H1 (cell line): ENCODE results near the gene PCDH8. TPM values are rescaled to one million over a fixed set of nuclear protein-coding genes. Genes with fewer than 3 reads are reported as not detected.

ENCODE experiments used
- BRCA1 ChIP-seq: IDR thresholded peaks from 2 replicates; pipeline ENCODE4 v1.6.1; 2012; ENCODE audit warnings: low read depth, low read length, improper control_type of control experiment
- CBX8 ChIP-seq: fragments of 300-800, 300-1000 bp; sonication (generic); IDR thresholded peaks from 2 replicates; pipeline ENCODE4 v1.7.1; 2016; ENCODE audit warnings: low read depth, low read length, borderline replicate concordance
- CEBPB ChIP-seq: IDR thresholded peaks from 2 replicates; pipeline ENCODE4 v1.6.1; 2012; ENCODE audit warnings: low read depth, low read length
- CHD1 ChIP-seq: IDR thresholded peaks from 2 replicates; pipeline ENCODE4 v1.6.1; 2012; ENCODE audit warnings: low read depth, low read length, improper control_type of control experiment
- CREB1 ChIP-seq: IDR thresholded peaks from 2 replicates; pipeline ENCODE4 v1.6.1; 2012; ENCODE audit warnings: inconsistent platforms
- CTBP2 ChIP-seq: IDR thresholded peaks from 2 replicates; pipeline ENCODE4 v1.7.0; 2011; ENCODE audit warnings: borderline replicate concordance, mild to moderate bottlenecking, moderate library complexity, mixed read lengths, low read length; ENCODE audit not compliant: insufficient read depth, insufficient read length
- EZH2 ChIP-seq: fragments of 200-600 bp; sonication (generic); IDR thresholded peaks from 2 replicates; pipeline ENCODE4 v1.7.1; 2012; ENCODE audit warnings: low read depth, mild to moderate bottlenecking, moderate library complexity, low read length, inconsistent platforms; ENCODE audit not compliant: severe bottlenecking
- FOSL1 ChIP-seq: IDR thresholded peaks from 2 replicates; pipeline ENCODE4 v1.6.1; 2011; ENCODE audit warnings: mild to moderate bottlenecking, low read depth, low read length, moderate library complexity; ENCODE audit not compliant: insufficient read depth
- HDAC2 ChIP-seq, 2 experiments: fragments of 300-600 bp in 1 of 2; sonication (generic) in 1 of 2; IDR thresholded peaks; 2 replicates each; pipeline ENCODE4 v1.6.1; 2011 to 2012; ENCODE audit warnings: low read depth in 2 of 2, low read length in 2 of 2, mild to moderate bottlenecking in 2 of 2, moderate library complexity in 2 of 2, borderline replicate concordance in 1 of 2, inconsistent platforms in 1 of 2
- HDAC6 ChIP-seq: IDR thresholded peaks from one replicate; pipeline ENCODE4 v1.7.1; 2012; ENCODE audit warnings: low read depth, mild to moderate bottlenecking, inconsistent platforms, low read length, moderate library complexity
- KDM1A ChIP-seq: fragments of 200-600, 300-600 bp; sonication (generic); IDR thresholded peaks from 2 replicates; pipeline ENCODE4 v1.7.1; 2016; ENCODE audit warnings: mild to moderate bottlenecking, low read length, borderline replicate concordance
- MAFK ChIP-seq: IDR thresholded peaks from 2 replicates; pipeline ENCODE4 v1.6.1; 2012; ENCODE audit warnings: low read depth, mild to moderate bottlenecking, improper control_type of control experiment, low read length
- NRF1 ChIP-seq: IDR thresholded peaks from 2 replicates; pipeline ENCODE4 v1.6.1; 2011; ENCODE audit warnings: mild to moderate bottlenecking, low read depth, low read length, improper control_type of control experiment
- POLR2AphosphoS5 ChIP-seq: IDR thresholded peaks from 2 replicates; pipeline ENCODE4 v1.6.1; 2011; ENCODE audit warnings: low read depth, low read length
- POU5F1 ChIP-seq: IDR thresholded peaks from 2 replicates; pipeline ENCODE4 v1.6.1; 2011; ENCODE audit warnings: low read depth, mild to moderate bottlenecking, low read length, moderate library complexity
- RFX5 ChIP-seq: IDR thresholded peaks from 2 replicates; pipeline ENCODE4 v1.6.1; 2011; ENCODE audit warnings: low read depth, low read length, improper control_type of control experiment, borderline replicate concordance
- RNF2 ChIP-seq: fragments of 200-900, 300-1000 bp; sonication (generic); IDR thresholded peaks from 2 replicates; pipeline ENCODE4 v1.7.1; 2016; ENCODE audit warnings: borderline replicate concordance, low read depth, mild to moderate bottlenecking, antibody characterized with exemption, low read length; ENCODE audit not compliant: poor library complexity, severe bottlenecking; ENCODE audit errors: missing control alignments
- RXRA ChIP-seq: IDR thresholded peaks from 2 replicates; pipeline ENCODE4 v1.6.1; 2011; ENCODE audit warnings: low read depth, mild to moderate bottlenecking, low read length, moderate library complexity; ENCODE audit not compliant: insufficient read depth
- SP4 ChIP-seq: IDR thresholded peaks from 2 replicates; pipeline ENCODE4 v1.6.1; 2012; ENCODE audit warnings: low read length, inconsistent platforms
- SRF ChIP-seq: IDR thresholded peaks from 2 replicates; pipeline ENCODE4 v1.6.1; 2011; ENCODE audit warnings: mild to moderate bottlenecking, low read depth, low read length, moderate library complexity
- TAF1 ChIP-seq: IDR thresholded peaks from 2 replicates; pipeline ENCODE4 v1.6.1; 2011; ENCODE audit warnings: mild to moderate bottlenecking, low read depth, low read length
- TEAD4 ChIP-seq: IDR thresholded peaks from 2 replicates; pipeline ENCODE4 v1.6.1; 2012; ENCODE audit warnings: low read depth, low read length, inconsistent platforms, mixed read lengths
- ZNF274 ChIP-seq: IDR thresholded peaks from 2 replicates; pipeline ENCODE4 v1.7.0; 2012; ENCODE audit warnings: low read length, borderline replicate concordance; ENCODE audit errors: extremely low read depth
- polyA plus RNA-seq, 7 experiments: library from polyadenylated mRNA; depleted of rRNA in 3 of 7; stranded (reverse) in 5 of 7; unstranded in 2 of 7; fragments of >200 nt in 5 of 7; fragments of 200-250 nt in 2 of 7; gene quantifications; 1 replicate in 5 of 7; 2 replicates in 1 of 7; 4 replicates in 1 of 7; pipeline versions ENCODE4 v1.2.1 to v1.2.3, GENCODE V29; 2011 to 2013; ENCODE audit warnings: missing spikeins in 2 of 7, mixed read lengths in 2 of 7
- total RNA-seq: library from RNA; stranded (reverse); fragmentation: NEBNext Ultra II Directional; extraction: Animal tissue kit (Norgen Biotek cat#: 25700); gene quantifications from 2 replicates; pipeline ENCODE4 v1.2.1, GENCODE V29; 2021
- TF ChIP-seq, protein P1 (sequence below): IDR thresholded peaks from 2 replicates; pipeline ENCODE4 v1.6.1; 2012; ENCODE audit warnings: inconsistent platforms

Gene PCDH8
- total and polyA plus RNA-seq, 2 of the 8 experiments (the other 6 are each of a cell fraction or from before 2014, with no cell fraction given) = 0.82 to 1.6 TPM

DNA sequence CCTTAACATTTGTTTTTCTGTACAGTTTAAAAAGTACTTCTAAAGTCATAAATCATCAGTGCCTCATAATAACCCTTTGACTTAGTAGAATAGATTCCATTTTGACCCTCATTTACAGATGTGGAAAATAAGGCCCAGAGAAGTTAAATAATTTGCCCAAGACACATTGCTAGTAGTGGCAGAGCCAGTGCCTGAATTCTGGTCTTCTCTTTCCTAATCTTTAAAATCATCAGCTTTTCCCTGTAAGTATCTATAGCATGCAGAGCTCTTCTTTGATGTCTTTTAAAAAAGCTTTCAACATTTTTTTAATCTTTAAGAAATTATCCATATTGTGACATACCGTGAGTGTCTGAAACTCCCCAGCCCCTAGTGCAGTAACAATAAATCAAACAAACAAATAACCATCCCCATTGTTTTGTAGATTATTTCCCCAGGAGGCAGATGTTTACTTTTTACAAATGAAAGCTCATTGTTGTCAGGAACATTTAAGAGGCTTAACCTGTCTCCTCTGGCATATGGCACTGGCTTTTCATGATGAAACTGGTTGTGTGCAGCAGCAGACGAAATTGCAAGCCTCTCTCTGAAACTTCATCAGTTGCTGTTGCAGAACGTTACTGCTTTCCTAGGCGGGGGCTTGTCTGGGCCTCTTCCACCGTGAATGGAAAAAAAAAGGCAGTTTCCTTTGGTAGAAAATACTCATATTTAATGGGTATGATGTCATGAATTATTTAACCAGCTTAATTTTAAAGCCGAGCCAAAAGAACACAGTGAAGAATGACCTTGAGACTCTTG is 31.7 kb upstream of the PCDH8 start (continued):
- TF ChIP-seq CBX8 = no peak
- TF ChIP-seq POLR2AphosphoS5 = no peak
- no peak for TF ChIP-seq RXRA
- no peak for TF ChIP-seq MAFK
- no peak for TF ChIP-seq CHD1
- TF ChIP-seq, protein P1, sequence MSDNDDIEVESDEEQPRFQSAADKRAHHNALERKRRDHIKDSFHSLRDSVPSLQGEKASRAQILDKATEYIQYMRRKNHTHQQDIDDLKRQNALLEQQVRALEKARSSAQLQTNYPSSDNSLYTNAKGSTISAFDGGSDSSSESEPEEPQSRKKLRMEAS = peak; percentile 58; the same call in 1 of the 2 replicates
- no peak for TF ChIP-seq KDM1A
- TF ChIP-seq FOSL1 = no peak
- TF ChIP-seq HDAC2 (IDR thresholded peaks at IDR 0.05; ENCODE audit: borderline replicate concordance in 1 of 2, low read depth in 2 of 2, low read length in 2 of 2) = 0 out of 4 replicates have a peak, but pooled peaks of 1 of the 2 experiments have one; percentile 87
- TF ChIP-seq POU5F1 = peak; percentile 28; the same call in 1 of the 2 replicates
- no peak for TF ChIP-seq SP4
- no peak for TF ChIP-seq RFX5
- 0 out of 2 replicates have a peak, but pooled peaks have one; percentile 34 for TF ChIP-seq TEAD4
- TF ChIP-seq CREB1 = no peak
- no peak for TF ChIP-seq HDAC6
- no peak for TF ChIP-seq ZNF274
- no peak for TF ChIP-seq RNF2
- no peak for TF ChIP-seq TAF1
- TF ChIP-seq EZH2 = no peak
- TF ChIP-seq SRF = no peak
- peak; percentile 43; the same call in 1 of the 2 replicates for TF ChIP-seq CEBPB
- TF ChIP-seq CTBP2 = no peak
- TF ChIP-seq BRCA1 = no peak
- TF ChIP-seq NRF1 = no peak
